SK-N-SH treated with all-trans-retinoic acid at 6 μM for 48 hours (cell line): ENCODE data around the gene FLT1.

ENCODE experiments used
- ARNTL ChIP-seq: fragments of 450-650 bp; formaldehyde crosslinking; IDR thresholded peaks from 2 replicates; pipeline ENCODE4 v1.5.0; 2020; ENCODE audit warnings: low read depth, mild to moderate bottlenecking, moderate library complexity, borderline replicate concordance
- BACH2 ChIP-seq: fragments of 250-450 bp; sonication (Bioruptor Pico); IDR thresholded peaks from 2 replicates; pipeline ENCODE4 v1.9.0; 2021; ENCODE audit warnings: mild to moderate bottlenecking, borderline replicate concordance
- CSDC2 ChIP-seq: fragments of 250-450 bp; sonication (Bioruptor Pico); IDR thresholded peaks from 2 replicates; pipeline ENCODE4 v1.5.0; 2020; ENCODE audit warnings: mild to moderate bottlenecking, moderate library complexity
- ESRRG ChIP-seq: fragments of 250-450 bp; sonication (Bioruptor Pico); IDR thresholded peaks from 2 replicates; pipeline ENCODE4 v1.6.1; 2021; ENCODE audit warnings: mild to moderate bottlenecking
- GLIS3 ChIP-seq: fragments of 250-450 bp; sonication (Bioruptor Pico); IDR thresholded peaks from 2 replicates; pipeline ENCODE4 v1.5.0; 2020; ENCODE audit warnings: mild to moderate bottlenecking, moderate library complexity
- PPARA ChIP-seq: fragments of 250-450 bp; sonication (Bioruptor Pico); IDR thresholded peaks from 2 replicates; pipeline ENCODE4 v1.5.0; 2020; ENCODE audit warnings: mild to moderate bottlenecking, borderline replicate concordance
- RARB ChIP-seq: fragments of 250-450 bp; sonication (Bioruptor Pico); IDR thresholded peaks from 2 replicates; pipeline ENCODE4 v1.8.0; 2021; ENCODE audit warnings: mild to moderate bottlenecking, moderate library complexity
- TCF4 ChIP-seq: fragments of 250-450 bp; sonication (Bioruptor Pico); IDR thresholded peaks from 2 replicates; pipeline ENCODE4 v1.8.0; 2021; ENCODE audit warnings: mild to moderate bottlenecking, moderate library complexity, borderline replicate concordance
- TOX ChIP-seq: fragments of 250-450 bp; sonication (Bioruptor Pico); IDR thresholded peaks from 2 replicates; pipeline ENCODE4 v1.8.0; 2021; ENCODE audit warnings: mild to moderate bottlenecking, moderate library complexity, borderline replicate concordance
- ZC3H10 ChIP-seq: fragments of 250-450 bp; sonication (Bioruptor Pico); IDR thresholded peaks from 2 replicates; pipeline ENCODE4 v1.5.1; 2021; ENCODE audit warnings: mild to moderate bottlenecking, moderate library complexity
- ZNF8 ChIP-seq: fragments of 450-650 bp; formaldehyde crosslinking; IDR thresholded peaks from 2 replicates; pipeline ENCODE4 v1.5.0; 2020; ENCODE audit warnings: mild to moderate bottlenecking, moderate library complexity
- TF ChIP-seq, protein P1 (sequence below): fragments of 250-450 bp; sonication (Bioruptor Pico); IDR thresholded peaks from 2 replicates; pipeline ENCODE4 v1.8.0; 2020; ENCODE audit warnings: mild to moderate bottlenecking, moderate library complexity, borderline replicate concordance
- TF ChIP-seq, protein P2 (sequence below): fragments of 250-450 bp; sonication (Bioruptor Pico); IDR thresholded peaks from 2 replicates; pipeline ENCODE4 v1.5.1; 2020; ENCODE audit warnings: low read depth, mild to moderate bottlenecking, moderate library complexity
- TF ChIP-seq, protein P3 (sequence below): fragments of 250-450 bp; sonication (Bioruptor Pico); IDR thresholded peaks from 2 replicates; pipeline ENCODE4 v1.8.0; 2021; ENCODE audit warnings: low read depth, mild to moderate bottlenecking, moderate library complexity, borderline replicate concordance

DNA sequence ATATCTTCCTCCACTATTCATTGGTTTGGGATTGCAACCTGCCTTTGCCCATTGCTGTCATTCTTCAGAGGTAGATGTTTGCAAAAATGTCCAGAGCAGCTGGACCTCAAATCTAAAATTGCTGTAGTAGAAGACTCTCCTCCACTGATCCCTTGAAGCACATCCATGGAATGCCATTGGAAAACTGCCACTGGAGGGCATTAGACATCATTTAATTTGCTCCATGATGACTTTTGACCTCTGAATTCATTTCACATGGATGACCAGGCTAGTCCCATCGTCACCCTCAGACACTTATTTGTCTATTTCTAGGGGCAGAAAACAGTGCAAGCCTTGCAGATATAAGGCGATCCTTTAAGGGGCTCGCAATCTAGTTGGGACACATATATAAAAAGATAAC, 33.9 kb upstream of the FLT1 start:
- TF ChIP-seq CSDC2 (CRISPR knock-in tag) (no peak), ESRRG (CRISPR knock-in tag) (no peak), RARB (CRISPR knock-in tag) (no peak), ARNTL (CRISPR knock-in tag) (no peak), BACH2 (CRISPR knock-in tag) (no peak), ZNF8 (CRISPR knock-in tag) (no peak), TOX (no peak), GLIS3 (CRISPR knock-in tag) (no peak), ZC3H10 (CRISPR knock-in tag) (no peak), TCF4 (CRISPR knock-in tag) (no peak), PPARA (CRISPR knock-in tag) (no peak)
- TF ChIP-seq, protein P1, sequence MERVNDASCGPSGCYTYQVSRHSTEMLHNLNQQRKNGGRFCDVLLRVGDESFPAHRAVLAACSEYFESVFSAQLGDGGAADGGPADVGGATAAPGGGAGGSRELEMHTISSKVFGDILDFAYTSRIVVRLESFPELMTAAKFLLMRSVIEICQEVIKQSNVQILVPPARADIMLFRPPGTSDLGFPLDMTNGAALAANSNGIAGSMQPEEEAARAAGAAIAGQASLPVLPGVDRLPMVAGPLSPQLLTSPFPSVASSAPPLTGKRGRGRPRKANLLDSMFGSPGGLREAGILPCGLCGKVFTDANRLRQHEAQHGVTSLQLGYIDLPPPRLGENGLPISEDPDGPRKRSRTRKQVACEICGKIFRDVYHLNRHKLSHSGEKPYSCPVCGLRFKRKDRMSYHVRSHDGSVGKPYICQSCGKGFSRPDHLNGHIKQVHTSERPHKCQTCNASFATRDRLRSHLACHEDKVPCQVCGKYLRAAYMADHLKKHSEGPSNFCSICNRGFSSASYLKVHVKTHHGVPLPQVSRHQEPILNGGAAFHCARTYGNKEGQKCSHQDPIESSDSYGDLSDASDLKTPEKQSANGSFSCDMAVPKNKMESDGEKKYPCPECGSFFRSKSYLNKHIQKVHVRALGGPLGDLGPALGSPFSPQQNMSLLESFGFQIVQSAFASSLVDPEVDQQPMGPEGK (CRISPR knock-in tag): no peak
- TF ChIP-seq, protein P2, sequence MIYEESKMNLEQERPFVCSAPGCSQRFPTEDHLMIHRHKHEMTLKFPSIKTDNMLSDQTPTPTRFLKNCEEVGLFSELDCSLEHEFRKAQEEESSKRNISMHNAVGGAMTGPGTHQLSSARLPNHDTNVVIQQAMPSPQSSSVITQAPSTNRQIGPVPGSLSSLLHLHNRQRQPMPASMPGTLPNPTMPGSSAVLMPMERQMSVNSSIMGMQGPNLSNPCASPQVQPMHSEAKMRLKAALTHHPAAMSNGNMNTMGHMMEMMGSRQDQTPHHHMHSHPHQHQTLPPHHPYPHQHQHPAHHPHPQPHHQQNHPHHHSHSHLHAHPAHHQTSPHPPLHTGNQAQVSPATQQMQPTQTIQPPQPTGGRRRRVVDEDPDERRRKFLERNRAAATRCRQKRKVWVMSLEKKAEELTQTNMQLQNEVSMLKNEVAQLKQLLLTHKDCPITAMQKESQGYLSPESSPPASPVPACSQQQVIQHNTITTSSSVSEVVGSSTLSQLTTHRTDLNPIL (CRISPR knock-in tag): no peak
- TF ChIP-seq, protein P3, sequence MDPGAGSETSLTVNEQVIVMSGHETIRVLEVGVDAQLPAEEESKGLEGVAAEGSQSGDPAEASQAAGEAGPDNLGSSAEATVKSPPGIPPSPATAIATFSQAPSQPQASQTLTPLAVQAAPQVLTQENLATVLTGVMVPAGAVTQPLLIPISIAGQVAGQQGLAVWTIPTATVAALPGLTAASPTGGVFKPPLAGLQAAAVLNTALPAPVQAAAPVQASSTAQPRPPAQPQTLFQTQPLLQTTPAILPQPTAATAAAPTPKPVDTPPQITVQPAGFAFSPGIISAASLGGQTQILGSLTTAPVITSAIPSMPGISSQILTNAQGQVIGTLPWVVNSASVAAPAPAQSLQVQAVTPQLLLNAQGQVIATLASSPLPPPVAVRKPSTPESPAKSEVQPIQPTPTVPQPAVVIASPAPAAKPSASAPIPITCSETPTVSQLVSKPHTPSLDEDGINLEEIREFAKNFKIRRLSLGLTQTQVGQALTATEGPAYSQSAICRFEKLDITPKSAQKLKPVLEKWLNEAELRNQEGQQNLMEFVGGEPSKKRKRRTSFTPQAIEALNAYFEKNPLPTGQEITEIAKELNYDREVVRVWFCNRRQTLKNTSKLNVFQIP (CRISPR knock-in tag): no peak
